Suppressor macrophage treated with lipopolysaccharide for 1 hour (primary cell): ENCODE results near the gene VGLL2.
A peak's percentile ranks its signal among the peaks of the same experiment; 100 is the strongest.

ENCODE experiments used
- DNase-seq, 3 donors: peaks; one replicate each; pipeline ENCODE4 v3.0.0-alpha.2; 2020 to 2022

VGLL2 gene

GRCh38 chr6:117270055-117270842, 4.9 kb downstream of the VGLL2 start:
- no peak for DNase-seq

DNA sequence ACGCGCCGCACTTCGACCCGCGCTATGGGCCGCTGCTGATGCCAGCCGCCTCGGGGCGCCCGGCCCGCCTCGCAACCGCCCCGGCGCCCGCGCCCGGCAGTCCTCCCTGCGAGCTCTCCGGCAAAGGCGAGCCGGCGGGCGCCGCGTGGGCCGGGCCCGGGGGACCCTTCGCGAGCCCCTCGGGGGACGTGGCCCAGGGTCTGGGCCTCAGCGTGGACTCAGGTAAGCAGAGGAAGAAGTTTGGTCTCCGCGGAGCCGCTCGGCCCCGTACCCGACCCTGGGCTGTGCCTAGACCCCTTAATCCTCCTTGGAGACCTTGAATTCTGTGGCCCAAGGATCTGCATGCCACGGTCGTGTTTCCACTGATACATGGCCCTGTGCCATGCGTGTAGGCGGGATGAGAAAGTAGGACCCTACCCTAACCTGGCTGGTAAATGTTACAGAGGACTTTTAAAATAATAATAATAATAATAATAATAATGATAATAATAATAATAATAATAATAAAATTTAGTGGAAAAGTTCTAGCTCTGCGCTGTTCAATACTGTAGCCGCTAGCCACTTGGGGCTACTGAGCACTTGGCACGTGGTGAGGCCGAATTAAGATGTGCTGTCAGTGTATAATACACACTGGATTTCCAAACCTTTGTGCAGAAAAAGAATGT, 5.6 kb downstream of the VGLL2 start:
- no peak for DNase-seq

DNA sequence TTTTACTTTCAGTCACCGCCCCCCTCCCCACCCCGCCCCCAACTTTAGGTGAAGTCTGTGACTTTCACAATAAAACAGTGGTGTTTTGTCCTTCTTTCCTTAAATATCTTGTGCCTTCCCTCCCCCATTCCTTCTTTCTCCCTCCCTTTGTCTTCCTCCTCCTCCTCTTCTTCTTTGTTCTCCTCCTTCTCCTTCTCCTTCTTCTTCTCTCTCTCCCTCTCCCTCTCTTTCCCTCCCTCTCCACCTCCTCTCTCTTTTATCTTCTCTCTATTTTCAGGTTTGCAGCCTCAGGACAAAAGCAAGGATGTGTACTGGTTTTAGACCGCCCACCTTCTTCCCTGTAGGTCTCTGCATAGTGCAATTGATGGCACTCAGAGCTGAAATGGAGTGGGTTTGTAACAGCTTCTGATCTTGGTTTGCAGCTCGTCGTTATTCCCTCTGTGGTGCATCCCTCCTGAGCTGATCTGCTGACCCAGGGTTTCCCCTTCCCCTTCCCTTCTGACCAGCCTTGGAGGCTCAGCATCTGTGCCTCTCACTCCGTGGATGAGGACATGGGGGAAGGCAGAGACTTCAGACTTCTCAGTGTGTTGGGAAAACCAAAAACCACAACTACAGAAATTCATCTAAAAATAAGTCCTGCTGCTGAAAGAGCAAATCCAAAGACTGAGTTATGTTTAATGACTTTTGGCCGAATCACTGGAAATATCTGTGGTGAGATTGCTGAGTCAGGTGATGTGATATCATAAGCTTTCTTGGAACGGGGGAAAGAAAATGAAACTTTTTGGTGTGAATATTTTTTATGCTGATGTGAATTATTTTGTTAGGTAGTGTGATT, 6.9 kb downstream of the VGLL2 start:
- DNase-seq = peak in 2 of 3 donors; percentile 22 to 27

- no peak for DNase-seq
These were observed 7.5 kb downstream of the VGLL2 start for GRCh38 chr6:117272891-117273290.

DNA sequence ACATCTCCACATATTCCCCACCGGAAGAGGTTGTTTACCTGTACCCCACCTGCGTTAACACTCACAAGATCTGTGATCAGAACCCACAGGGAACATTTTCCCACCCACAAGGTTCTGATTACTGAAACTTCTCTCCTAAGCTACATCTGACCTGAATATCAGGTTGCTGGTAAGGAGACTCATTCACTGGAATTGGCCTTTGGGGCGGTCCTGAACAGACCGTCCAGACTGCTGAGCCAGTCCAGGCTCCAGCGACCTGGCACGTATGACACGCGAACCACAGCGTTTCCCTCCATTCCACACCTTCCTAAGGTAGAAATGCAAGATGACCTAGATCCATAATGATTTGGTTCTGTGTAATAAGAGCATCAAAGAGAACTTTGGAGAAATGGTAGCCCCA, 9.8 kb downstream of the VGLL2 start:
- no peak for DNase-seq

DNA sequence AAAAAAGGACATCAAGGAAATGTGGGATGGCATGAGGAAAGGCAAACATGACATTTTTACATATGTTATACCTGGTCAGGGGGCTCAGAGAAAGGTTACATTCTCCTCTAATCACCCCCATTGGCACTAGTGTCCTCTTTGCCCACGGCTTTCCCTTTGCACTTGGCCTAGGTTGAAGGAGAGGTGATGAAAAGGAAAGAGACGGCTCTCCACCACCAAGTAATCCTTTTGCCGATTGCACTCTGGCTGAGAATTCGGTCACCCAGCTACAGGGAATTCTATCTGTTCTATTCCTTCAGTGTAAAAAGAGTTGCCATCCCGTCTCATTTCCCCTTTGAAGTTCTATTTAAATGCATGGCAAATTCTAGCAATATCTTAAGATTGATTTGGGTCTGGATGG, 10.4 kb downstream of the VGLL2 start:
- no peak for DNase-seq

DNA sequence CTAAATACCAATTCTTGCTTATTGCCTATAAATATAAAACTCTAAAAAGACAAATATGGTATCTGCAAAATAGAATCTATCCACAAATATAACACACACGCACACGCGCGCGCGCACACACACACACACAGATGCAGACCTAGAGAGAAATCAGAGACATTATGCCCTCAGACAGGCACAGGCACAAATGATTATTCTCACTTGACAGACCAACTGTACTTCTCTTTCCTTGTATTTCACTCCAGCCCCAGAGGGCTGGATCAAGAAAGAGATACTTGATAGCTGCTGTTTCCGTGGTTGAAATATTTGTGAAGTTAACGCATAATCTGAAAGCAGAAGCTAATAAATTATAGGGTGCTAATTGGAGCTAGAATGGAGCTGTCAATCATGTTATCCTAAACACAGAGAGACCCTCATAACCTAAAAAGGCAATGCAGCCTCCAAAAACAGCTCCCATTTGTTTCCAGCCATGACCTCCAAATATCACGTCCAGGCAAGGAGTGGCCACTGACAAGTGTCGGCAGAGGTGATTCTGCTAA, 11.5 kb downstream of the VGLL2 start:
- DNase-seq = no peak

DNA sequence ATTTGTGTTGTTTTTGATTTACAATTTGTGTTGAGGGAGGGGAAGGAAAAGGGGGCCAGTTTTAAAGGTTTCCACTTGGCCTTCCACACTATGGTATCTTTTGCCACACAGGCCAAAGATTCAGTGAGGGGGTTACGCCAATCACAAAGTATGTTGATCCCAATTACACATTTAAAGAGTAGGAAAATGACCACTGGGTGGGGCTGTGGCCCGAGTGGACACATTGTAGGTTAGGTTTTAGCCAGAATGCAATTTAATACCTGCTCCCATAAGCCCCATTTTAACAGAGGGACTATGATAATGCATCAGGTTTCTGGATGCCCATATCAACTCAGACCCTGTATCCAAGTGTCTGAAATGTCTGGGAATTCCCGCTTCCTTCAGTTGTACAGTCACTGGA, 15.6 kb downstream of the VGLL2 start:
- no peak for DNase-seq

DNA sequence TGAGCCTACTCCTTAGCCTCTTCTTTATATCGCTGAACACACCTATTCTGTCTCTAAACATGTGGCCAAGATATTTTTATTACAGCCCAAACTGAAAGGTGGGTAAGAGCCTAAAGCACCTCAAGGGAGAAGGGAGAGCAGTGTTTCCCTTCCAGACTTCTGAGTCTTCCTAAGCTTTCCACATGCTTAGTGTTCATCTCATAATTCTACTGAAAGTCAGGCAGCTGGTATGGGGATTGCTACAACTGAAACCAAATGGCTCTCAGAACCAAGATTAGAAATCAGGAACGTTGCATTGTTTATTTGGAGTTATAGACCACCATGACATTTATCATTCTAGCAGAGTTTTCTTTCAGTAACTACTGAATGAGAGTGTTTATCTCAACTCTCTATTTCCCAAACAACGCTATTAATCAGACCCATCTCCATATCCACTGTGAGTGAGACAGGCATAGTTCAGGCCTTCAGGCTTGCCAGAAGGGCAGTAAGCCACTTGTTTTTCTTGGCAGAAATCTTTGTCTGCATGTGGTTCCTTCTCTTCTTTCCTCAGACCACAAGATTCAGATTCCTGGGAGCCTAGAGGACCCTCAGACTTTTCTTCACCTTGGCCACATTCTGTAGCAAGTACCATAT, 22.8 kb downstream of the VGLL2 start:
- no peak for DNase-seq

DNA sequence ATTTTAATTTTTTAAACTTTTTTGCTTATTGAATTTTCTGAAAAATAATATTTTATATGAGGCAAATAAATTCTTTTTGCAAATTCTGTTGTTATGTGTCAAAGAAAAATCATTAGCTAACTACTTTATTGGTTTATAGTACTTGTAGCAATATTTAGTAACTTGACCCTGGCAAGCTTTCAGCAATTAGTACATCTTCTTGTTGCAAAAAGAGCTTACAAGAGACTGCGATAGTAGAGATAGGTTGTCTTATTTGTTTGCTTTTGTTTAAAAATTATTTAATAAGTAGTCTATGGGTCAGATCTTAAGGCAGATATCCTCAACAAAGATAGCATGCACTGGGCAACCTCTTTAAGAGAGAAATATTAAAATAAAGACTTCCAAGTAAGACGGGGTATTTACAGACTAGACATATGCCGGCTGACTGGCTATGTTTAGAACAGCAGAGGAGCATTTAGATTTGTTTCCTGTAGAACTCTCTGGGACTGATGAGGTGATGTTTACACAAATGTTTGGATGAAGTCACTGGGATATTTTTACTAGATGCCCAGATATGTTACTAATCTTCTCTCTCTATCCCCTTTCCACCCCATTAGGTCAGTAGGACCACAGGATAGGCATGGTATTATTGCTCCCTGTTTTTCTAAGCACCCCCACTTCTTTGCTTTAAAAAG, 25.0 kb downstream of the VGLL2 start:
- DNase-seq = no peak

DNA sequence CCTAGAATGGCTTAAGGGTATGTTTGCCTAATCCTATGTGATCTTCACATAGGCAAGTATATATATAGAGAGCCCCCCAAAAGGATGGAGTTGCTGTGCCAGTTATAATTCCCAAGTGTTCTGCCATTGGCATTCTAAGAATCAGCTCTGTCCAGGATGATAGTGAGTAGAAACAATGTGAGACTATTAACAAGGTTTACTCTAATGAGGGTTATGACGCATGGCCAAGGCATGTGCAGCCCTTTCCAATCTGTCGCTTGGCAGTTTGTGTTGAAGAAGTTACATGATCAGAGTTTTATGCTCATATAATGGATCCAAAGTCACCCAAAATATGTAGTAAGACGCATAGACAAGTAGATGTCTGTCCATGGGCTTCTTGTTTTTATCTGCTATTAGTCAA, 33.6 kb downstream of the VGLL2 start:
- DNase-seq = no peak

GRCh38 chr6:117303323-117303722, 38.0 kb downstream of the VGLL2 start:
- no peak for DNase-seq

- DNase-seq = no peak
These were observed 39.1 kb downstream of the VGLL2 start for GRCh38 chr6:117304446-117304845.

DNA sequence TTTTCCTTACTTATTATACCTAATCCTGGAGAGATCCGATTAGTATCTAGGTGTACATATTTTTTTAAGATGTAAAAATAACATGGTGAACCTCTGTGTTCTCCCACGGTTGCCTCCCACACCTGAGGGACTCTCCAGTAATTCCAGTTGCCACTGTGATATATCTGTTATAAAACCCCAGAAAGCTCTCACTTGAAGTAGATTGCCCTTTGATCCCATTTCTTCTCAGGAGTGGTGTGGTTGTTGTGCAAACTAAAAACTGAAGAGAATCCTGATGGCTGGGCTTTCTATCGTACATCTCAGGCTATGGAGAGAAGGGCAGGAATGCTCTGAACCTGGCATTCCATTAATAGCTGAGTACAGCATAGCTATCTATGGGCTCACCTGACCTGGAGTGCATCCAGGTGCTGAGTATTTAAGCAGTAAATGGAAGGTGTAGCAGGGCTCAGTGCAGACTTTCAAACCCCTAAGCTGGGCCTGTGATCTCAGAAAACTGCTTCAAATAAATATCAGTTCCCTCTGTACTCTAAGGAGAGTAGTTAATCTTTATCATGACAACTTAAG, 41.0 kb downstream of the VGLL2 start:
- DNase-seq = no peak

GRCh38 chr6:117307655-117308054, 42.3 kb downstream of the VGLL2 start:
- no peak for DNase-seq

- DNase-seq = no peak
These were observed 43.7 kb downstream of the VGLL2 start for GRCh38 chr6:117309069-117309468.

DNA sequence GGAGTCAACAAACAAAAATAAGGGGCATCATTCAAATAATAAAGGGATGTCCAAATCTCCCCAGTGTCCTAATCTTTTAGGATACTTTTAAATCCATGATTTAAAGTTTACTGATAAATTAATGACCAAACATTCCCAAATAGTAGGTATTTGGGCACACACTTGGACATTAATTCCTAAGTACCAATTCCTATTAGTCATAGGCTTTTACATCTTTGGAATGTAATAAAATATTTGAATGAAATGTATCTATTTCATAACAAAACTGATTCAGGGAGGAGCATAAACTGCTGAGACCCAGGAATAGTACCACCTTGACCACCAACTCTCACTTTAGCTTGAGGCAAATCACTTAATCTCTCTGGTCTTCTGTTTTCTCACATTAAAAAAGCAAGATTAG, 44.3 kb downstream of the VGLL2 start:
- no peak for DNase-seq

DNA sequence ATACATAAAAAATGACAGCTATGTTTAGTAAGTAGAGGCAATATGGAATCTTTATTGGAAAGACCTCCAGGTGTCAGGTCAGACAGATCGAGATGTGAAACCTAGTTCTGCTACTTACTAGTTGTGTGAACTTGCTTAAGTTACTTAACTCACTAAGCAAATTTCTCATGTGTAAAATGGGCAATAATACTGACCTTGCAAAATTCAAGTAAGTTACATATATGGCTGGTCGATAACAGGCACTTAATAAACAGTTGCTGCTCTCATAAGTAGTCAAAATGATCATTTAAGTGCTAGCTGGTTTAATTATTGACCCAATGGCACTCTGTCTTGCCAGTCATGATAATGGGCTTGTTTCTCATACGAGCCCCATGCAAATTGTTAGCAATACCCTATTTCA, 46.0 kb downstream of the VGLL2 start:
- DNase-seq = no peak

- DNase-seq = no peak
These were observed 46.4 kb downstream of the VGLL2 start for GRCh38 chr6:117311726-117312125.

DNA sequence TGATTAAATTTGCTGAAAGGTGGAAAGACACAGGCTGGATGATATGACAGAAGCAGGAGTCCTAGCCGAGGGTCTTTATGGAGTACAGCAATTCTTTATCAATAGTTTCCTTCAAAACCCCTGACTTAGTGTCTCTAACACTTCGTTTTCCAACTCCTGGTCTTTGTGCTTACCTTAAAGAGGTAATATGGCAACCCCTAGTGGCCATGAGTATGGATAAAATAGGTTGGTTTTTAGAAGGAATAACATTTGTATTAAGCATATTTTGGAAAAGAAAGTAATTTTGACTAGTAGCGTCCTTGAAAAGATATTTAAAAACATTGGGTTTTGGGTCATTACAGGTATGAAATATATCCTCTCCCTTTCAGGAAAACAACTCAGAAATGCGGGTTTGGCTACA, 51.9 kb downstream of the VGLL2 start:
- no peak for DNase-seq
